Activated CD8-positive, alpha-beta memory T cell treated with anti-CD3 and anti-CD28 coated beads for 1 hour (primary cell): ENCODE measurements around the gene LYSMD4.

ENCODE experiments used
- DNase-seq, 2 donors: peaks; one replicate each; pipeline ENCODE4 v3.0.0-alpha.2; 2020; ENCODE audit warnings: low read depth in 1 of 2; ENCODE audit errors: extremely low read depth in 1 of 2

The LYSMD4 gene

DNA sequence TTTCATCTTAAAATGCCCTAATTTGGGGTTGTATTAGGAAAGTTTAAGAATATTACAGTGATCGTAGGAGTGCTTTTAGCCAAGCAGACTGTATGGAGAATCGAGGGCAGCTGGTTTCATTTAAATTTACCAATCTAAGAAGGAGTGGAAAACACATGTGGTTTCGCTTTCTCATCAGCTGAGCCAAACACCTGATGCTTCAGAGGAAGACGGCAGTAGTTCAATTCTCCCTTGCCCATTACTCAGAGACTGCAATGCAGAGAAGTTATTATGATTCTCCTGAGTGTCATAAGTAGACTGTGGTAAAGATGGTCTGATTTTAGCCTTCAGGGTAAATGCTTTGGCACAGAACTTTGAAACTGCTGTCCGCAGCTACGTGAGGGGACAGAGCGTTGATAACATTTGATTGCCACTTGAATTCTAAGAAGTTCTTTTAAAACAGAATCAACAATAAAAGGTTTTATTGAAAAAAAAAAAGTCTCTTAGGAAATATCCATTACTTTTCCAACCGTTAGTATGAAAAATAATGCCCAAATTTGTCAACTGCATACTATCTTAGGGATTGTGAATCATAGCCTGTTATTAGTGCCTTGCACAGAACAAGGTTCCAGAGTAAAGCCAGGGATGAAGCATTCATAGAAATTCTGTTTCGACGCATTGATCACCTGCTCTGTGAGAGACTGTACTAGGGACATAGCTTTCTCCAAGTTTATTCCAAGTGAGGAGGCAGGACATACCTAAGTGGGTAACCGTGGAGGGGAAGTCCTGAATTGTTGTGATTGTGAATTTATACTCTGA lies 25.6 kb downstream of the LYSMD4 start:
- DNase-seq: no peak

DNA sequence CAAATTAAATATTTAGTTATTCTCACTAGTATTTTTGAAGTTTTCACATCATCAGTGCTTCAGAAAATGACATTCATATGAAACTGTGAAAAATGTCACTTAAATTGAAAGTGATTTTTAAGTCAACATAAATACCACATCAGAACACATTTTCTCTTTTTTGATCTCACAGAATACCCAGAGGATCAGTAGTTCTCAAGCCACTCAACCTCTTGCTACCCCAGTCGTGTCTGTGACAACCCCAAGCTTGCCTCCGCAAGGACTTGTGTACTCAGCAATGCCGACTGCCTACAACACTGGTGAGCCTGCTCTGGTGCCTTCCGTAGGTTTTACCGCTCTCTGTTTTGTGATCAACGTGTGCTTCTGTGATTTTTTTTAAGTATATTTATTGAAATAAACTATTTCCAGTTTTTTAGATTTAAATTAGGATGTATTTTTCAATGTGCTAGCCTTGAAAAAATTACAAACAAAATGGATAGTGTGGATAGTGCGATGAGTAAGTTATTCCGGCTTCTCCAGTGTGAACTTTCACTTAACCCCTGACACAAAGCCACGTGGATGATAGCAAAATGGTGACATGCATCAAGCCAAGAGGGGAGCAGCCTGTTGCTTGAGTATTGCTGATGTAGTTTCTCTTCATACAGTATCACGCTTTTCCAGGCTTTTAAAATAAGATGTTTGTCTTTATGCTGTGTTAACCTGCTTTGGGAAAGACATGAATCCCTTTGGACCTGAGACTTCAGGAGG lies 26.5 kb downstream of the LYSMD4 start:
- no peak for DNase-seq

DNA sequence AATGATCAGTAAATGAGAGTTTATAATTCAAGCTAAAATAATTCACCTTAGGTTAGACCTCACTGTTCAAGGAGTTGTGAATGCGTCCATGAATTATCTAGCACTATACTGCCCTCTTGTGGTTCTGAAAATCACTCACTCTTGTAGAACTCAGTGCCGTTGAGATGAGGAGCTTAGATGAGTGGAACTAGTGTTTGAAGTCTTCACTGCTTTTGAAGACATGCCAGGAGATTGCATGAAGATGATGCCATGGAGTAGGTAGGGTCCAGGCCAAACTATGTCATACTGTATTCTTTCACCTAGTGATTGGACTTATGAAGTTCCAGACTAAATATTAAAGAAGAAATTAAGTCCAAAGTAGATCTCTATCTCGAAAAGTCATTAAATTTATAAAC lies 28.8 kb downstream of the LYSMD4 start:
- no peak for DNase-seq

DNA sequence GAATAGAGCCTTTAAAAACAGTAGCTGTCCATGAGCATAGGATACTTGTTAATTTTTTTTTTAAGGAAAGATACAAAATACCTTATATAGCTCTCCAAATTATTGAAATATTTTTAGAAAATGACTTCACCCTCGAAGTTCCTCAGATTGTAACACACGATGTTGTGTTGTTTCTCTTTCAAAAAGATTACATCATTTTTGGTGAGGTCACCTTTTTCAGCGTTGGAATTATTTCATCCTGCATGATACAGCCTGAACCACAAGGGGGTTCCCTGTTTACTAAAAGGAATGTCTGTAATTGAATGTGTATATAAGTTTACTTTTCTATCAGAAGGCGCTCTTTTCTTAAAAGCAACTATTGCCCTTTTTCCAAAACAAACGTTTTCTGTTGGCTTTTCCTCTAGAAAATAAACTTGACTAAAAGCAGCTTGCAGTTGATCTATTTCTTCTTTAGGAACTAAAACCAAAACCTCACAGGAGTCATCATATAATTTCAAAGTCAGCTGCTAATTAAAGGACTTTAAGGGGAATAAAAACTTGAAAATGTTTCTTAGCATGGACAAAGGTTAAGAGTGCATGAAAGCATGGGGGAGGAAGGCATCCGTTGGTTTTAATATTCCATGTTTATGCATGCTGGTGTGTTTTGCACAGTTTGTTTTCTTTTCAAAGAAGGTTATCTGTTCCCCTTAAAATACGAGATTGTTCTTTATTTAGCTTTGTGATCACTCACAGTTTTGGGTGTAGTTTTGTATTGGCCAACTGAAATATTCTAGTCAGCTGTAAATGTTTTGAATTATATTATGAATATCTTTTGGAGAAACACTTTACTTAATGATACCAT lies 29.4 kb downstream of the LYSMD4 start:
- DNase-seq: no peak

DNA sequence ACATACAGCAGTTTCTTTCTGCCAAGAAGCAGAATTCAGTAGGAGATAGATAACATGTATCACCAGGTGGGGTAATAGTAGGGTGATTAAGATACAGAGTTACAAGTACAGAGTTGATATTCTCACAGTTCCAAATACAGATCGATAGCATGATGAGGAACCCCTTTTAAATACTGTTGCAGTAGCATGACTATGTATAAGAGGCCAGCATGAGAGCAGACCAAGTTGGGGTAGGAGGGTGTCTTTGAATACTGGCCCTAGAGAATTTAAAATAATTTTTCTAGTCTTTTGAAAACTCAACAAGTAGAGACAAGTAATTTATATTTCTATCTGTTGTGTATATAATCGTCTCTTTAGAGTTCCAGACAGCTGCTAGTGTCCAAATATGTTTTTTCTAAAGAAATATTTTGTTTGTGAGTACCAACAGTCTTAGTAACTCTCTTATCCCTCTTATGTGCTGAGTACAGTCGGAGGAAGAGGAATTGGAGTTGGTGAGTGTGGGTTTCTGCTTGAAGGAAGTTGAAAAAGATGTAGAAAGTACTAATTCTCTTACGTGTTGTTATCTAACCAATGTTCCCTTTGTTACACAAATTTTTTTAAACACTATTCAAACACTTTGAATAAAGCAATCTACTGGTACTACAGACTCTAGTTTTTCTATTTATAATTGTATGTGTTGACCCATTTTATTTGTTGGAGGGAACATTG lies 30.2 kb downstream of the LYSMD4 start:
- DNase-seq: no peak

DNA sequence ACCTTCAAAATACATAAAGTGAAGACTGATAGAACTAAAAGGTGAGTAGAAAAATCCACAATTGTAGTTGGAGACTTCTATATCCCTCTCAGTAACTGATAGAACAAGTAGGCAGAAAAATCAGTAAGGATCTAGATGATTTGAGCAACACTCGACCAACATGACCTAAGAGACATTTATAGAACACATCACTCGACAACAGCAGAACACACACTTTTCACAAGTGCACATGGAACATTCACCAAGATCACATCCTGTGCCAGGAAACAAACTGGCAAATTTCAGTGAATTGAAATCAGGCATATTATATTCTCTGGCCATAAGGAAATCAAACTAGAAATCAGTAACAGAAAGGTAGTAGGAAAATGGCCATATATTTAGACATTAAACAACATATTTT lies 37.1 kb downstream of the LYSMD4 start:
- no peak for DNase-seq

DNA sequence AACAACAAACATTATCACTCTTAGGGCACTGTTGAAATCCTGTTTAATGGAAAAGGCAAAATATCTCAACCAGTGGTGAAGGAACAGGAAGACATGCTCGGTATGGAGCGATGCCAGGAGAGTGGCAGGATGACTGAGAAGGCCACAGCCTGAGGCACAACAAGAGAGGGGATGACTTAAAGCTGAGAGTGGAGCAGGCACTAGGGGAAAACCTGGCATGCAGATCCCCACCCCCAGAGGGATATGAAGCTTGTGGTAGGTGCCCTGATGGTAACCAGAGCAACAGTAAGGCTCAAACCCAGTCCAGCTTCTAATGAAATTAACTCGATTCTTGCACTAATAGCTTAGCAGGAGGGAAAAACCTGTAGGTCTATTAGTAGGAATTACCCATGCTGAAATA lies 40.4 kb downstream of the LYSMD4 start:
- DNase-seq: no peak

DNA sequence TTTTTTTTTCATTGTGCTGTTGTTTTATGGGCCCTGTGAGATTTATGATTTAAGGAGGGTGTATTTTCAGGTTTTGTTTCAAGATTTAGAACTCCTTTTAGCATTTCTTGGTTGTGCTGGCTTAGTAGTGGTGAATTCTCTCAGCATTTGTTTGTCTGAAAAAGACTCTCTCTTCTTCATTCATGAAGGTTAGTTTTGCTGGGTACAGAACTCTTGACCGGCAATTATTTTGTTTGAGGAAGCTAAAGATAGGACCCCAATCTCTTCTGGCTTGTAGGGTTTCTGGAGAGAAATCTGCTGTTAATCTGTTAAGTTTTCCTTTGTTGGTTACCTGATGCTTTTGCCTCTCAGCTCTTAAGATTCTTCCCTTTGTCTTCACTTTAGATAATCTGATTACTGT lies 46.9 kb downstream of the LYSMD4 start:
- DNase-seq: no peak

DNA sequence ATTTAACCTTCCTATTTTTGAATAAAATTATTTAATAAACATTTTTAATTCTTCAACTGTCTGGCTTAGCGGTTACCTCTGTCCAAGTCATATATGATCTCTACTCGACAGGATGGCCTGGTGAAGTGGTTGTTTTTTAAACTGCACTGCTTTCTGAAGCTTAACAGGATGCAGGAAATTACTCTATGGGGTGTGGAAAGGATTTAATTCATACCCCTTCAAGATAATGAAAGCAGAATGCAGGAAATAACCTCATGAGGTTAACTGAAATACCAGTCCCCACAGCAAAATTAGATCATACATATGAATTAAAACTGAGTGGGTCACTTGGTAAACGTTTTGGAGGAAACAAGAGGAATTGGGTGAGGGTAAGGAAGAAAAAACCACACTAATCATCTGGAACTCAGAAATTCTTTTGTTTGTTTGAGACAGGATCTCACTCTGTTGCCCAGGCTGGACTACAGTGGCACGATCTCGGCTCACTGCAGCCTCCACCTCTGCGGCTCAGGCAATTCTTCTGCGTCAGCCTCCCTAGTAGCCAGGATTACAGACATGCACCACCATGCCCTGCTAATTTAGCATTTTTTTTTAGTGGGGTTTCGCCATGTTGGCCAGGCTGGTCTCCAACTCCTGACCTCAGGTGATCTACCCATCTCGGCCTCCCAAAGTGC lies 50.1 kb downstream of the LYSMD4 start:
- no peak for DNase-seq

DNA sequence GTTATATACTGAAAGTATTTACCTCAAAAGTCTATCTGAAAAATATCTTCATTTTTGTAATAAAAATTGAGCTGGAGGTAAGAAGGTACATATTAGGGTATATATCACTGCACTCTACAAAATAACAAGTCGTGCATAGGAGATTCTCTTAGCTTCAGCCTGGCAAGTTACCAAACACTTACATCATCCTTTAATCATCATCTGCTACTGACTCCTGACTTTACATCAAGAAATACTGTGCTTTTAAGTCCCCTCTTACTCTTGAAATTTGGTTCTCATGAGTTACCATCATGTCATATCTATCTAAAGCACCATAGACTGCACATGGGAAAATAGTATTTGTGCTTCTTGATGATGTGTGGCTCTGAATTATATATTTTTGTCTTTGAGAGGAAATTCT lies 50.8 kb downstream of the LYSMD4 start:
- DNase-seq: no peak

DNA sequence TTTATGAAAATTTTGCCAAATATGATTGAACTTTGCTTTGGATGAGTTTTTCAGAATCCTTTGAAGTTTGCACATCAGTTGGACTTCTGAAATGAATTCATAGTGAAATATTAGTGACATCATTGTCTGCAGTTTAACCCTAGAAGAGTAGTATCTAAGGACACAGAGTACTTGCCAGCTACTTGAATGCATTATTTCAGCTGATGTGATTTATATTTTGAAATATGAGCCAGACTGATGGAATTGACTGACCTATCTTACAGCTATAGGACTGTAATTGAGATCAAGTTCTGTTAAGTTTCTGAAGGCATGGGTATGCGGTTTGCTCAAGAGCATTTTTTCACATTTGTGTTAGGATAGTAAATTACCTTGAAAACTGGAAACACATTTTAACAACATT lies 51.2 kb downstream of the LYSMD4 start:
- DNase-seq: no peak

DNA sequence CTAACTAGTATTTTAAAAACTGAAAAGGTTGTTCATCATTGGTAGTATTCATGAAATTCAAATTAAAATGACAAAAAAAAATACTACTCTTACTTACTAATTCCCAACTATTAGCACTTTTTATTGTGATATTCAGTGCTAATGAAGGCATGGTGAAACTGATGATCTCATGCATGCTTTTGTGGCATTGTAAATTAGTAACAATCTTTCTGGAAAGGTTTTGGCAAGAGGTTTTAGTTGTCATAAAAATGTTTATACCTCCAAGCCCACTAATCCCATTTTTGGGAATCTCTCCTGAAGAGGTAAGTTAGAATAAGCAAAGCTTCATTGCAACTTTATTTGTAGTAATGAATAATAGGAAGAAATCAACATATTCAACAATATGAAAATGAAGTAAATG lies 53.0 kb downstream of the LYSMD4 start:
- DNase-seq: no peak

DNA sequence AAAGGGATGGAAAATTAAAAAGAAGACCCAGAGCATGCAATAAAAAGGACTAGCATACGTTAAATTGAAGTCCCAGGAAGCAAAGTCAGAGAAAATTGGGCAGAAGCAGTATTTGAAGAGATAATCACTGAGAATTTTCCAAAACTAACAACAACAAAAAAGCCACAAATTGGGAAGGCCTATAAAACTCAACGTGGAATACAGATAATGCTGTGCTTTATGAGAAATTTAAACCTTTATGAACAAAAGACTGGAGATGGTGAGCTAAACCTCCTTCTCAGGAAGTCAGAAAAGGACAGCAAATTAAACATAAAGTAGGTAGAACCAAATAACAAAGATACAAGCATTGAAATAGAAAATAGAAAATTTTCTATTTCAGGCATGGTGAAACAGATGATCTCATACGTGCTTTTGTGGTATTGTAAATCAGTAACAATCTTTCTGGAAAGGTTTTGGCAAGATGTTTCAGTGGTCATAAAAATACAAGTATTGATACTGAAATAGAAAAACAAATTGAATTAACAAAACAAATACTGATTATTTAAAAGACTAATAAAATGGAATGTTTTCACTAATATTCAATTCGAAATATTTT lies 55.6 kb downstream of the LYSMD4 start:
- DNase-seq: no peak
